Stimulated activated naive B cell treated with anti-CD40 and anti-IgM and Interleukin-4, amounts not matched to agents 10 μg/mL and 1 μg/mL and 100 μg/mL, for 72 hours (primary cell): Measurements from ENCODE around the gene SPINK7.
A peak's percentile ranks its signal among the peaks of the same experiment; 100 is the strongest.
"Not testable (repeated sequence)": the region's sequence is repeated elsewhere in the genome, so short reads cannot be mapped to it uniquely, and the experiment has no call there.

Source experiments
- ATAC-seq, 2 donors: fragments of 150-1000 bp; cut with Tn5 transposase; replicated peaks; 2 replicates each; pipeline ENCODE4 v1.10.0; 2021; ENCODE audit warnings: moderate library complexity in 1 of 2
- DNase-seq: peaks from one replicate; pipeline ENCODE4 v3.0.0; 2021
- H3K27ac Mint-ChIP-seq: one replicate; pipeline ENCODE4 v1.8.0; 2022; ENCODE audit warnings: mild to moderate bottlenecking, mixed read lengths
- H3K27me3 Mint-ChIP-seq, 2 donors: one replicate each; pipeline ENCODE4 v1.8.0; 2022; ENCODE audit warnings: mixed read lengths in 2 of 2
- H3K36me3 Mint-ChIP-seq, 2 donors: one replicate each; pipeline ENCODE4 v1.8.0; 2022; ENCODE audit warnings: mixed read lengths in 2 of 2, mild to moderate bottlenecking in 1 of 2
- H3K4me1 Mint-ChIP-seq, 2 donors: one replicate each; pipeline ENCODE4 v1.8.0; 2022; ENCODE audit warnings: mixed read lengths in 2 of 2, mild to moderate bottlenecking in 1 of 2
- H3K4me3 Mint-ChIP-seq, 2 donors: one replicate each; pipeline ENCODE4 v1.8.0; 2022; ENCODE audit warnings: mild to moderate bottlenecking in 2 of 2, mixed read lengths in 2 of 2, moderate library complexity in 1 of 2
- H3K9me3 Mint-ChIP-seq, 2 donors: one replicate each; pipeline ENCODE4 v1.8.0; 2022; ENCODE audit warnings: mixed read lengths in 2 of 2, mild to moderate bottlenecking in 1 of 2

Gene SPINK7

DNA sequence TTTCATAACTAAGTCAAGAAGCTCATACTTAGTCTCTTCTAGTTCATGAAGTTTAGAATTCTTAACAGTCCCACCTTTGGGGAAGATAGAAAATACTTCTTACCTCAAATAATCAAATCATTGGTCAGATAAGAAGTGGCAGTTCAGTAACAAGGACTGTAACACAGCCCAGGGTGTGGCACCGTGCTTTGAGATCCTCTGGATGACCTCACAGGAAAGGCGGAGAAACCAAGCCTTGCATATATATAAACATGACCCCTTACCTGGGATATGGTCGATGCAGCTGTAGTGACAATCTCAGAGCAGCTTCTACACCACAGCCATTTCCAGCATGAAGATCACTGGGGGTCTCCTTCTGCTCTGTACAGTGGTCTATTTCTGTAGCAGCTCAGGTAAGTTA, at the start of gene SPINK7:
TSS of gene SPINK7 (plus strand) at position 271 of the 400 bp plus-strand sequence. CDS start at position 332, 61 bp downstream.
- peaks cover 8 to 15% of the 10 kb centered on the region in 2 donors for H3K27me3 Mint-ChIP-seq
- no peak within 1 kb of the TSS for H3K4me3 Mint-ChIP-seq
- no peak within 1 kb of the TSS for H3K27ac Mint-ChIP-seq
- peaks cover 9 to 14% of the 10 kb centered on the region in 2 donors for H3K9me3 Mint-ChIP-seq
- H3K36me3 Mint-ChIP-seq = peaks cover 0 to 4% of the 10 kb centered on the region in 2 donors
- no peak for ATAC-seq
- no peaks in the 10 kb centered on the region for H3K4me1 Mint-ChIP-seq
- no peak for DNase-seq

DNA sequence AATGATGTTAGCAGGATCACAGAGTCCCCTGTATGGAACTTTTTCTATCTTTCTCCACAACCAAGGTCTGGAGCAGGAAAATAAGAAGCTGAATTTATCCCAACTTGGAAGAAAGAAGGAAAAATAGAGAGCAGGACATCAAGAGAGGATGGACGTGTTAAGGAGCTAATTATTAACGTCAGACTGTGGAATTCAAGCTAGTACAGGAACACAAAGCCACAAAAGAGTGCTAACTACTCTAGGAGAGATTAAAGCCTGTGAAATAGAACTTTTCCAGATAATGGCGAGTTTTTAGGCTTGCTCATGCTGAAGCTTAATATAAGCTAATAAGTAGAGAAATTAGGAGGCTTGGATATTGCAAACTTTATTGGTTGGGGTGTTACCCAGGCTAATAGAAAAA, 44.3 kb upstream of the SPINK7 start:
- Mint-ChIP-seq H3K36me3 (no peaks in the 10 kb centered on the region), H3K4me1 (no peaks in the 10 kb centered on the region), H3K27ac (no peak overlapping the region), H3K27me3 (peaks cover 4 to 7% of the 10 kb centered on the region in 2 donors), H3K9me3 (peaks cover 9 to 11% of the 10 kb centered on the region in 2 donors), H3K4me3 (no peak overlapping the region)
- no peak for DNase-seq
- no peak for ATAC-seq

GRCh38 chr5:148268566-148268965, 43.7 kb upstream of the SPINK7 start, which contains the start of gene SPINK13:
Gene SPINK13, plus strand, starts transcription at chr5:148268794. Its CDS starts 1,279 bp downstream, at chr5:148270073.
- Mint-ChIP-seq H3K27me3 (peaks cover 4% of the 10 kb centered on the region in 2 donors), H3K27ac (no peak within 1 kb of the TSS), H3K9me3 (peaks cover 9 to 11% of the 10 kb centered on the region in 2 donors), H3K36me3 (no peaks in the 10 kb centered on the region), H3K4me3 (no peak within 1 kb of the TSS), H3K4me1 (no peaks in the 10 kb centered on the region)
- DNase-seq (no peak), ATAC-seq (no peak)

GRCh38 chr5:148275129-148275528, 37.1 kb upstream of the SPINK7 start:
- H3K27ac Mint-ChIP-seq, H3K4me3 Mint-ChIP-seq, DNase-seq, H3K36me3 Mint-ChIP-seq, H3K4me1 Mint-ChIP-seq, ATAC-seq: not testable (repeated sequence)
- Mint-ChIP-seq H3K9me3 (peaks cover 17 to 18% of the 10 kb centered on the region in 2 donors), H3K27me3 (peaks cover 0 to 10% of the 10 kb centered on the region in 2 donors)

GRCh38 chr5:148280893-148281292, 31.3 kb upstream of the SPINK7 start:
- H3K27ac Mint-ChIP-seq, H3K4me3 Mint-ChIP-seq, H3K36me3 Mint-ChIP-seq, DNase-seq, ATAC-seq, H3K4me1 Mint-ChIP-seq: not testable (repeated sequence)
- Mint-ChIP-seq H3K27me3 (peaks cover 4 to 27% of the 10 kb centered on the region in 2 donors), H3K9me3 (peaks cover 15 to 24% of the 10 kb centered on the region in 2 donors)

DNA sequence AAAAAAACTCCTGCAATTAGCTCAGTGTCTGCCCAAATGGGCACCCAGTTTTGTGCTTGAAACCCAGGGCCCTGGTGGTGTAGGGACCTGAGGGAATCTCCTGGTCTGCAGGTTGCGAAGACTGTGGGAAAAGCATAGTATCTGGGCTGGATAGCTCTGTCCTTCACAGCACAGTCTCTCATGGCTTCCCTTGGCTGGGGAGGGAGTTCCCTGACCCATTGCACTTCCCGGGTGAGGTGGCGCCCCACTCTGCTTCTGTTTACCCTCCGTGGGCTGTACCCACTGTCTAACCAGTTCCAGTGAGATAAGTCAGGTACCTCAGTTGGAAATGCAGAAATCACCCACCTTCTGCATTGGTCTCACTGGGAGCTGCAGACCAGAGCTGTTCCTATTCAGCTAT, 30.9 kb upstream of the SPINK7 start:
- Mint-ChIP-seq H3K27me3 (peaks cover 4 to 27% of the 10 kb centered on the region in 2 donors), H3K9me3 (peaks cover 15 to 24% of the 10 kb centered on the region in 2 donors)
- not testable (repeated sequence) for H3K27ac Mint-ChIP-seq, H3K4me3 Mint-ChIP-seq, H3K4me1 Mint-ChIP-seq, DNase-seq, H3K36me3 Mint-ChIP-seq, ATAC-seq

GRCh38 chr5:148290271-148291195, 21.7 kb upstream of the SPINK7 start:
- no peak overlapping the region for H3K27ac Mint-ChIP-seq
- no peaks in the 10 kb centered on the region for H3K36me3 Mint-ChIP-seq
- H3K4me3 Mint-ChIP-seq = no peak overlapping the region
- ATAC-seq (peak in 1 of 2 donors; percentile 38), DNase-seq (no peak)
- no peaks in the 10 kb centered on the region for H3K4me1 Mint-ChIP-seq
- no peaks in the 10 kb centered on the region for H3K9me3 Mint-ChIP-seq
- H3K27me3 Mint-ChIP-seq = no peaks in the 10 kb centered on the region

DNA sequence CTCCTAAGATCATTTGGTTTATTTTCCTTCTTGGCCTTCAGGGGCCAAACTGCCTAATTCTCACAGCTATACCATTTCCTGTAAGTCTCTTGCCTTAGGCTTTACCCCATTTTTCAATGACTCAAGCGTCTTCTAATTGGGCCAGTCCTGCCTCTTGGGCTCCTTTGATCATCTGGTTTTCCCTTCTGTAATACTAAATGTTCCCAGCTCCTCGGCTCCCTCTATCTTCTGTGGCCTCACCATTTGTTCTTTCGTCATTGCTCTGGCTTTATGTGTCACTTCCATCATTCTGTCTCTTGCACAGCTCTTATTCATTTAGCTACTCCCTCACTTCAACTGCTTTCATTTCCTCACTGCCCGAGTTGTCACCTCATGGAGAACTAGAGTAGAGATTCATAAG, 14.5 kb upstream of the SPINK7 start:
- Mint-ChIP-seq H3K36me3 (no peaks in the 10 kb centered on the region), H3K9me3 (no peaks in the 10 kb centered on the region), H3K27ac (no peak overlapping the region), H3K4me3 (no peak overlapping the region), H3K27me3 (no peaks in the 10 kb centered on the region), H3K4me1 (no peaks in the 10 kb centered on the region)
- DNase-seq (no peak), ATAC-seq (no peak)

DNA sequence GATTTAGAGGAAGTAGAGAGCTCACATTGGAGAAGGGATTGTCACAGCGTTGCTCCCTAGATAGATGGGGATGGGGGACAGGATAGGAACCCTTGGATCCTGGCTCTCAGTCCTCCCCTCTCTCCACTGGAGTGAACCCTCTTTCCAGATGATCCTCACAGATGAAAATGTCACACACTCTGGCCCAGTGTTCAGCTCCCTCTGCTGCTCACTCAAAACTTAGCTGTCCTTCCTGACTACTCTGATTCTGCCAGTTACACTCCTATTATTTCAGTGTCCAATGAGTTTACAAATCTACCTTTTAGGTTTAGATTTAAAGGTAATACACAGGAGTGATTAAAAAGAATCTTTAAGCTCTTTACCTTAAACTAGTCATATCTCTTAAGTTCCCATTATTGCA, 5.8 kb upstream of the SPINK7 start:
- Mint-ChIP-seq H3K4me1 (no peaks in the 10 kb centered on the region), H3K4me3 (no peak overlapping the region), H3K36me3 (peaks cover 0 to 4% of the 10 kb centered on the region in 2 donors), H3K27ac (no peak overlapping the region), H3K27me3 (peaks cover 8 to 15% of the 10 kb centered on the region in 2 donors), H3K9me3 (peaks cover 9 to 14% of the 10 kb centered on the region in 2 donors)
- no peak for ATAC-seq
- no peak for DNase-seq

DNA sequence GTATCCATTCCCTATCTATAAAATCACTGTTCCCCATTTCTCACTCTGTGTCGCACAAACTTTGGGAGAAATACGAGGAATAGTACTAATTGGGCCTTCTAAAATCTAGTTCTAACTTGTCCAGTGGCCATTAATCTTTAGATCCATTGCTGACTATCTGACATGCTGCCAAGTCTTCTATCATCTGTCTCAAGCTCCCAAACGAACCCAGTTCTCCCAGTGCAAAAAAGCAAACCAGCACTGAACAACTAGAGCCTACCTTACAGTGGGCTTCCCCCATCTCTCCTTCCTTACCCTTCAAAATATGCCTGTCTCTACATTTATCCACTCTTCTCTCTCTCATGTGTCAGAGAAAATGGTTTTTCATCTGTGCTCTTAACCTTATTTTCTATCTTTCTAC, 3.2 kb upstream of the SPINK7 start:
- peaks cover 8 to 15% of the 10 kb centered on the region in 2 donors for H3K27me3 Mint-ChIP-seq
- no peak overlapping the region for H3K27ac Mint-ChIP-seq
- peaks cover 9 to 14% of the 10 kb centered on the region in 2 donors for H3K9me3 Mint-ChIP-seq
- H3K4me3 Mint-ChIP-seq = no peak overlapping the region
- no peaks in the 10 kb centered on the region for H3K4me1 Mint-ChIP-seq
- ATAC-seq = no peak
- peaks cover 0 to 4% of the 10 kb centered on the region in 2 donors for H3K36me3 Mint-ChIP-seq
- DNase-seq = no peak

DNA sequence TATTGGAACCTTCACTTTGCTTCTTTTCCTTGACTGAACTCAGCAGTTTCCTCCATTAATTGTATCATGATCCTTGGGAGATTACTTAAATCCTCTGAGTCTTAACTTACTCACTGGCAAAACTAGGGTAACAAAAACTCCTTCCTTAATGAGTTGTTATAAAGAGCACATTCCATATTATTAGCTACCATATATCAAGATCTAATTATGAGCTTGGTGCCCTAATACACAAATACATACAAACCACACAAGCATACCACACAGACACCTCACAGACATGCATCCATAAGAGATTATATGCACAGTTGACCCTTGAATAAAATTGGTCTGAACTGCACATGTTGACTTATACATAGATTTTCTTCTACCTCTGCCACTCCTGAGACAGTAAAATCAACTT, 2.5 kb upstream of the SPINK7 start:
- DNase-seq = no peak
- ATAC-seq = no peak
- peaks cover 9 to 14% of the 10 kb centered on the region in 2 donors for H3K9me3 Mint-ChIP-seq
- peaks cover 0 to 4% of the 10 kb centered on the region in 2 donors for H3K36me3 Mint-ChIP-seq
- H3K4me3 Mint-ChIP-seq = no peak overlapping the region
- H3K27ac Mint-ChIP-seq = no peak overlapping the region
- H3K4me1 Mint-ChIP-seq = no peaks in the 10 kb centered on the region
- peaks cover 8 to 15% of the 10 kb centered on the region in 2 donors for H3K27me3 Mint-ChIP-seq

DNA sequence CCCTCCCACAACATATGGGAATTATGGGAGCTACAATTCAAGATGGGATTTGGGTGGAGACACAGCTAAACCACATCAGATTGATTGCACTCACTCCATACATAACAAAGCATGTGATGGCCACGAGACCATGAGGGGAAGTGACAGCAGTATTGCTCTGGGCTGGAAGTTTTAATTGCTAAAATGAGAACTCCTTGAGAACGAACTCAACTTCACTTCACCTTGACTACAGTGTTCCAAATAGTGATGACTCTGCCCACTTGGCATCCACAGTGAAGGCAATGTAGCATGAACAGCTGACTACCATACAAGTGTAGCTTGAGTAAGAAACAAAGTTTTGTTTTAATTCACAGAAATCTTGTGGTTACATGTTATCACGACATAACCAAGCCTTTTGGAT, 739 bp upstream of the SPINK7 start:
- H3K4me3 Mint-ChIP-seq = no peak overlapping the region
- DNase-seq = no peak
- H3K27ac Mint-ChIP-seq = no peak overlapping the region
- no peak for ATAC-seq
- H3K4me1 Mint-ChIP-seq = no peaks in the 10 kb centered on the region
- H3K36me3 Mint-ChIP-seq = peaks cover 0 to 4% of the 10 kb centered on the region in 2 donors
- peaks cover 8 to 15% of the 10 kb centered on the region in 2 donors for H3K27me3 Mint-ChIP-seq
- peaks cover 9 to 14% of the 10 kb centered on the region in 2 donors for H3K9me3 Mint-ChIP-seq

GRCh38 chr5:148314187-148314586, 2.0 kb downstream of the SPINK7 start:
- H3K36me3 Mint-ChIP-seq = peaks cover 0 to 2% of the 10 kb centered on the region in 2 donors
- H3K27ac Mint-ChIP-seq = no peak overlapping the region
- H3K27me3 Mint-ChIP-seq = peaks cover 2 to 7% of the 10 kb centered on the region in 2 donors
- H3K4me3 Mint-ChIP-seq = no peak overlapping the region
- ATAC-seq = no peak
- no peaks in the 10 kb centered on the region for H3K4me1 Mint-ChIP-seq
- peaks cover 5 to 6% of the 10 kb centered on the region in 2 donors for H3K9me3 Mint-ChIP-seq
- no peak for DNase-seq

- DNase-seq = no peak
- H3K4me3 Mint-ChIP-seq = no peak overlapping the region
- no peak for ATAC-seq
- H3K27ac Mint-ChIP-seq = no peak overlapping the region
- no peaks in the 10 kb centered on the region for H3K4me1 Mint-ChIP-seq
- peaks cover 0 to 2% of the 10 kb centered on the region in 2 donors for H3K27me3 Mint-ChIP-seq
- H3K9me3 Mint-ChIP-seq = peaks cover 0 to under 1% of the 10 kb centered on the region in 2 donors
- peaks cover 0 to 4% of the 10 kb centered on the region in 2 donors for H3K36me3 Mint-ChIP-seq
Observed at GRCh38 chr5:148314731-148315130, 2.5 kb downstream of the SPINK7 start.
